HEK293T (cell line): ENCODE data around the gene HOXD4.

Experiments used
- BHLHE40 ChIP-seq: fragments of 450-650 bp; IDR thresholded peaks from 2 replicates; pipeline ENCODE4 v1.6.1; 2016; ENCODE audit warnings: mild to moderate bottlenecking, moderate library complexity, borderline replicate concordance
- CTBP1 ChIP-seq: fragments of 450-650 bp; IDR thresholded peaks from 2 replicates; pipeline ENCODE4 v1.6.1; 2016; ENCODE audit warnings: borderline replicate concordance
- FOXA1 ChIP-seq: fragments of 450-650 bp; IDR thresholded peaks from 2 replicates; pipeline ENCODE4 v1.6.1; 2016; ENCODE audit warnings: mild to moderate bottlenecking
- SP1 ChIP-seq: fragments of 450-650 bp; IDR thresholded peaks from 2 replicates; pipeline ENCODE4 v1.6.1; 2017

- TF ChIP-seq SP1 (no peak), BHLHE40 (no peak), FOXA1 (no peak), CTBP1 (no peak)
Measured at GRCh38 chr2:176147800-176148496, 3.4 kb upstream of the HOXD4 start.
